Gastrocnemius medialis (tissue), 4 donors: Measurements from ENCODE around the gene CPEB1. TPM values are rescaled to one million over a fixed set of nuclear protein-coding genes. Genes with fewer than 3 reads are reported as not detected.
"Not testable (repeated sequence)": the region's sequence is repeated elsewhere in the genome, so short reads cannot be mapped to it uniquely, and the experiment has no call there.

Experiments used
- ATAC-seq, 2 donors: fragments of 150-250 bp; one replicate each; pipeline ENCODE4 v1.9.1; 2016
- DNase-seq, 2 donors: peaks; one replicate each; pipeline ENCODE4 v3.0.0-alpha.2; 2019
- H3K27ac ChIP-seq, 4 donors: fragments of 200-600 bp; sonication (generic); 1 replicate in 1 of 4; 2 replicates in 3 of 4; pipeline ENCODE4 v1.5.1; 2016 to 2018; ENCODE audit warnings: mild to moderate bottlenecking in 2 of 4, moderate library complexity in 1 of 4
- H3K27me3 ChIP-seq, 3 donors: fragments of 200-600 bp; sonication (generic) in 2 of 3; 1 replicate in 1 of 3; 2 replicates in 2 of 3; pipeline versions ENCODE4 v1.5.1 to v1.6.0; 2016 to 2019; ENCODE audit warnings: mild to moderate bottlenecking in 1 of 3, moderate library complexity in 1 of 3
- H3K36me3 ChIP-seq, 2 donors: fragments of 200-600 bp; sonication (generic) in 1 of 2; one replicate each; pipeline ENCODE4 v1.5.1; 2017 to 2018
- H3K4me1 ChIP-seq, 2 donors: fragments of 200-600 bp; sonication (generic) in 1 of 2; one replicate each; pipeline ENCODE4 v1.5.1; 2016 to 2017; ENCODE audit warnings: mild to moderate bottlenecking in 2 of 2
- H3K4me3 ChIP-seq, 4 donors: fragments of 200-600 bp; sonication (generic) in 3 of 4; 1 replicate in 1 of 4; 2 replicates in 3 of 4; pipeline ENCODE4 v1.5.1; 2016 to 2019; ENCODE audit warnings: mild to moderate bottlenecking in 2 of 4
- H3K9me3 ChIP-seq, 3 donors: fragments of 200-600 bp; sonication (generic) in 2 of 3; 1 replicate in 1 of 3; 2 replicates in 2 of 3; pipeline ENCODE4 v1.5.1; 2016 to 2019
- POLR2A ChIP-seq, 2 donors: fragments of 450-650 bp; IDR thresholded peaks; one replicate each; pipeline ENCODE4 v1.6.1; 2017; ENCODE audit warnings: antibody characterized with exemption in 2 of 2, mild to moderate bottlenecking in 2 of 2, moderate library complexity in 2 of 2
- in situ Hi-C, 4 donors: fragments of 200-750 bp; cut with MboI; loops; one replicate each; pipeline versions ENCODE4 v1.15.0 to v1.8.0; 2017; ENCODE audit warnings: low sequenced_read_pairs in 4 of 4
- intact Hi-C: fragments of 100-400 bp; cut with DNase I; formaldehyde crosslinking; loops from one replicate; pipeline ENCODE4 v1.15.1; 2023; ENCODE audit warnings: low total_unique reads
- total RNA-seq, 4 donors: library from RNA; depleted of rRNA; stranded (reverse); fragments of >200 nt; gene quantifications; one replicate each; pipeline versions ENCODE4 v1.1.0 to v1.2.3, GENCODE V29; 2016
- TF ChIP-seq, protein P1 (sequence below), 5 experiments: fragments of 450-650 bp in 3 of 5; fragments of 200-600 bp in 2 of 5; sonication (generic) in 2 of 5; IDR thresholded peaks in 4 of 5; conservative IDR thresholded peaks in 1 of 5; 1 replicate in 4 of 5; 2 replicates in 1 of 5; pipeline ENCODE4 v1.5.1; 2016 to 2019; ENCODE audit warnings: antibody characterized with exemption in 5 of 5, mild to moderate bottlenecking in 3 of 5, moderate library complexity in 3 of 5

Gene CPEB1
- total RNA-seq, 4 donors from 2014 or later: 0.69 to 3.9 (median 2.7) TPM

DNA sequence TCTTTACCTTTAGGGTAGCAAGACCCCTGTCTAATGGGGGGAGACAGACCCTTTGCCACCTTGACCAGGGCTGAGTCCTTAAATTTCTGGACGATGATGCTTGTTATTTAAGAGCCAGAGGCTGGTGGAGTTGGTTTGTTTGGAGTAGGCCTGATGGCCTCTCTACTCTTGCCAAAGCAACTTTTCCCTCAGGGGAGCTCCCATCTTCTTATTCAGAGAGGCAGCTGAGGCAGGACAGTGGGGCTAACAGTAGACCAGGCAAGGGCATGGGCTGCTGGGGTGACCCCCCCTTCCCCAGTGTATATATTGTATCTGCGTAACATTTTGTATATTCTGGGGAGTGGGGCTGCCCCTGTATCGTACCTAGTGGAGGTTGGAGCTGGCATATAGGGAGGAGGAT, 117.2 kb downstream of the CPEB1 start:
- in situ Hi-C loops: loop anchor here (10.0 to 25.0 kb wide), 5 partner anchors 207 to 582 kb away; partner anchors contain the start of genes FSD2 (in 2 of the 4), WHAMM (in 2 of the 4), C15orf40 (in 1 of the 4) and TM6SF1 (in 1 of the 4)
- no peak for ATAC-seq

DNA sequence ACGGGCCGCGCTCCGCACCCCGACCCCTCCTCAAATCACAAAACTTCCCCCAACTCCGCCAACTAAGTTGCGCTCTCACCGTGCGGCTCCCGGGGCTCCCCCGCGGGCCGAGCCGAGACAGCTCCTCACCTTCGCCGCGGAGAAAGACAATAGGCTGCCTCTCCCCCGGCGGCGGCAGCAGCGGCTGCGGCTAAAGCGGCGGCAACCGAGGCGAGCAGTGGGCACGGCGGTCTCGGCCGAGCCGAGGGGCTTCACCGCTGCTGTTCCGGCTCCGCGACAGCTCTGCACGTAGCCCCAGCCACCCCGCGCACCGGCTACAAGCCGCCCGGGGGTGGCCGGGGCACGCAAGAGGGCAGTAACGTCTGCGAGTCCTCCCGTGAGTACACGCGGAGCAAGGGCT, 133.6 kb downstream of the CPEB1 start:
- DNase-seq, H3K4me3 ChIP-seq, in situ Hi-C loops, intact Hi-C loops, H3K9me3 ChIP-seq, H3K36me3 ChIP-seq, H3K27me3 ChIP-seq, ATAC-seq, H3K4me1 ChIP-seq, H3K27ac ChIP-seq: not testable (repeated sequence)

More for the DNA sequence above, 117.2 kb downstream of the CPEB1 start:
- no peak for TF ChIP-seq POLR2A (IDR thresholded peaks at IDR 0.05)
- TF ChIP-seq, protein P1, sequence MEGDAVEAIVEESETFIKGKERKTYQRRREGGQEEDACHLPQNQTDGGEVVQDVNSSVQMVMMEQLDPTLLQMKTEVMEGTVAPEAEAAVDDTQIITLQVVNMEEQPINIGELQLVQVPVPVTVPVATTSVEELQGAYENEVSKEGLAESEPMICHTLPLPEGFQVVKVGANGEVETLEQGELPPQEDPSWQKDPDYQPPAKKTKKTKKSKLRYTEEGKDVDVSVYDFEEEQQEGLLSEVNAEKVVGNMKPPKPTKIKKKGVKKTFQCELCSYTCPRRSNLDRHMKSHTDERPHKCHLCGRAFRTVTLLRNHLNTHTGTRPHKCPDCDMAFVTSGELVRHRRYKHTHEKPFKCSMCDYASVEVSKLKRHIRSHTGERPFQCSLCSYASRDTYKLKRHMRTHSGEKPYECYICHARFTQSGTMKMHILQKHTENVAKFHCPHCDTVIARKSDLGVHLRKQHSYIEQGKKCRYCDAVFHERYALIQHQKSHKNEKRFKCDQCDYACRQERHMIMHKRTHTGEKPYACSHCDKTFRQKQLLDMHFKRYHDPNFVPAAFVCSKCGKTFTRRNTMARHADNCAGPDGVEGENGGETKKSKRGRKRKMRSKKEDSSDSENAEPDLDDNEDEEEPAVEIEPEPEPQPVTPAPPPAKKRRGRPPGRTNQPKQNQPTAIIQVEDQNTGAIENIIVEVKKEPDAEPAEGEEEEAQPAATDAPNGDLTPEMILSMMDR (IDR thresholded peaks at IDR 0.05 in 4 of 5, conservative IDR thresholded peaks at IDR 0.05 in 1 of 5): no peak
- Histone ChIP-seq H3K4me3 (no peak overlapping the region), H3K27me3 (no peaks in the 10 kb centered on the region), H3K36me3 (peaks cover 0 to 6% of the 10 kb centered on the region in 2 donors), H3K9me3 (no peaks in the 10 kb centered on the region), H3K4me1 (no peaks in the 10 kb centered on the region), H3K27ac (no peak overlapping the region)
- intact Hi-C loops: loop anchor here (10.0 kb wide), 1 partner anchor 485 kb away; the partner anchor contains the start of gene C15orf40
- no peak for DNase-seq

DNA sequence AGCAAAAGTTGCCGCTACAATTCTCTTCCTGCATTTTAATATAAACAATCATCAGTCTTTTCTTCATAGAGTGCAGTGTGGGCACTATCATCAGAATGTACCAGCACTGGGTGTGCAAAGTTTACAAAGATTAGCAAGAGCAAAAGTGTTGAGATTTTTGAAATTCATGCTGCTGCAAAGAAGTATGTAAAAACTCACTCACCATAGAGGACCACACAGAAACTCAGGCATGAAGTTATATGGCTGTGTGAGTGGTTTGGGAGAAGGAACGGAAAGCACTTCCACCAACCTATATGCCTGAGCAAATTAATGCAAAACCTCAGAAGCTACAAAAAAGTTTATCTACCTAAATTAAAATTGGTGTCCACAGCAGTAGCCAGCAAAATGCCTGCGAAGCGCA, 139.5 kb downstream of the CPEB1 start:
- ATAC-seq, intact Hi-C loops, H3K4me3 ChIP-seq, H3K36me3 ChIP-seq, H3K27me3 ChIP-seq, H3K9me3 ChIP-seq, in situ Hi-C loops, DNase-seq, H3K27ac ChIP-seq, H3K4me1 ChIP-seq: not testable (repeated sequence)

DNA sequence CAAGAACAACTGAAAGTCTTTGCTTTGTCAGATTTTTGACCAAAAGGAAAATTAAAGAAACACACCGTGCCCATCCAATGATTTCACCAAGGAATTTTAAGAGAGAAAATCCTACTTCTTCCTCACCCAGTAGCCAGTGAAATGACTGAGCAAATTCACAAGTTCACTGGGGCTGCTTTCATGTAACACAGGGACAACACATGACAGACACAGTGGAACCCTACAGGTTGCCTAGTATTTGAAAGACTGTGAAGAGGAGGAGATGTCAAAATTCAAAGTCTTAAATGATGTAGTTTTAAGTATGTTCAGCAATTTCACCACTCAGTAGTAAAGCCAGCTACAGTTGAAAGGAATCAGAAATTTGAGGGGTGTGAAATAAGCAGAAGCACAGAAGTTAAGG, 140.1 kb downstream of the CPEB1 start:
- H3K27ac ChIP-seq, H3K36me3 ChIP-seq, DNase-seq, H3K9me3 ChIP-seq, ATAC-seq, H3K4me1 ChIP-seq, H3K4me3 ChIP-seq, H3K27me3 ChIP-seq, in situ Hi-C loops, intact Hi-C loops: not testable (repeated sequence)

DNA sequence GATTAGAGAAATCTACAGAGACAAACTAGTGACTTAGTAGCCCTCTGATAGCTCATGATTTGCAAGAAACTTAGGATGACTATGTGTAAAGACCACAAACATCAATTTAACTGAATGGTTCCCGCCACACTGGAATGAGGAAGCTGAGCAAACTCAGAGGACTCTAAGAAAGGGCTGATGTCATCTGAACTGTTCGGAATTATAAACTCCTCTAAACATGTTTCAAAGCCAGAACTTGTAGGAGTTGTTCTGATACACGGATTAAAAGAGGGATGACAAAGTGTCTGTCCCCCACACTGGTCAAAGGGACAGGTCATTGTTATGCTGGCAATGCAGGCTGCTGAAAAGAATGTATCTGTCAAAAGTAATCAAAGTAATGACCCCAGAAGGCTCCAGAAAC, 141.3 kb downstream of the CPEB1 start:
- H3K36me3 ChIP-seq, intact Hi-C loops, H3K4me1 ChIP-seq, H3K9me3 ChIP-seq, DNase-seq, H3K27me3 ChIP-seq, ATAC-seq, H3K4me3 ChIP-seq, in situ Hi-C loops, H3K27ac ChIP-seq: not testable (repeated sequence)

DNA sequence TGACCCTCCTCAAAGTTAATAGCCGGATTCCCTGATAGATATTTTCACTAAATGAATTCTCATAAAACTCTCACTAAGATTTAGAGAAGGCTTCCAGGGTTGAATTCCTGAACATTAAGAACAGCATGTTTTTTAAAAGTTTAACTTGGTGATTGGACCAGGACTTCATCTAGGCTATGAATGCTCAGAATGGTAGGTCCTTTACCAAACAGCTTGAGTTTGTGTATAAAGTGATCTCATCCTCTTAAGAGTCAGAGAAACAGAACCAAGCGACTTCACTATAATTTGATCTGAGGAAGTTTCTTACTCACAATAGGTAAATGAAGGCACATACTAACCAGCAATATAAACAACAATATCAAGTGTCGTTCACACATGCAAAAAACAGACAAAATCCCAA, 143.1 kb downstream of the CPEB1 start:
- H3K9me3 ChIP-seq, H3K27me3 ChIP-seq, H3K27ac ChIP-seq, in situ Hi-C loops, H3K4me1 ChIP-seq, intact Hi-C loops, ATAC-seq, DNase-seq, H3K36me3 ChIP-seq, H3K4me3 ChIP-seq: not testable (repeated sequence)

GRCh38 chr15:82502700-82503339, 144.3 kb downstream of the CPEB1 start:
- peak; percentile 68 to 75 for ATAC-seq
- H3K4me3 ChIP-seq, H3K27ac ChIP-seq, H3K4me1 ChIP-seq, in situ Hi-C loops, H3K27me3 ChIP-seq, intact Hi-C loops, H3K9me3 ChIP-seq, H3K36me3 ChIP-seq: not testable (repeated sequence)
- peak in 1 of 2 donors; percentile 11 for DNase-seq

DNA sequence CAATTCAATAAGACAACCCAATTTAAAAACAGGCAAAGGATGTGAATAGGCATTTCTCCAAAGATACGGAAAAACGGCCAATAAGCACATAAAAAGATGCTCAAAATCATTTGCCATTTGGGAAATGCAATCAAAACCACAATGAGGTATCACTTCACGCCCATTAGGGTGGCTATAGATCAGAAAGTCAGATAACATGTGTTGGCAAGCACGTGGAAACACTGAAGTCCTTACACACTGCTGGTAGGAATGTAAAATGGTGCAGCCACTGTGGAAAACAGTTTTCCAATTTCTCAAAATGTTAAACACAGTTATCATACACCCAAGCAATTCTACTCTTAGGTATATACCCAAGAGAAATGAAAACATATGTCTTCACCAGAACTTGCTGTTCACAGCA, 146.4 kb downstream of the CPEB1 start:
- DNase-seq, H3K27me3 ChIP-seq, intact Hi-C loops, ATAC-seq, H3K27ac ChIP-seq, H3K9me3 ChIP-seq, H3K4me1 ChIP-seq, in situ Hi-C loops, H3K4me3 ChIP-seq, H3K36me3 ChIP-seq: not testable (repeated sequence)

- H3K27me3 ChIP-seq, intact Hi-C loops, H3K9me3 ChIP-seq, H3K36me3 ChIP-seq, H3K27ac ChIP-seq, H3K4me3 ChIP-seq, DNase-seq, in situ Hi-C loops, H3K4me1 ChIP-seq, ATAC-seq: not testable (repeated sequence)
Observed at GRCh38 chr15:82497978-82498377, 149.2 kb downstream of the CPEB1 start.
